Activated CD4-positive, alpha-beta T cell treated with anti-CD3 and anti-CD28 coated beads, Interleukin-2, amount 50 U/mL, for 48 hours (primary cell): Measurements from ENCODE around the gene CBLN3.

ENCODE experiments used
- DNase-seq, 2 experiments: peaks; one replicate each; pipeline ENCODE4 v3.0.0-alpha.2; 2020

The CBLN3 gene

GRCh38 chr14:24438223-24439097 lies 9.0 kb upstream of the CBLN3 start:
- no peak for DNase-seq

GRCh38 chr14:24437736-24438067 lies 8.2 kb upstream of the CBLN3 start:
- DNase-seq = no peak

GRCh38 chr14:24437020-24437735 lies 7.7 kb upstream of the CBLN3 start:
- DNase-seq = no peak

DNA sequence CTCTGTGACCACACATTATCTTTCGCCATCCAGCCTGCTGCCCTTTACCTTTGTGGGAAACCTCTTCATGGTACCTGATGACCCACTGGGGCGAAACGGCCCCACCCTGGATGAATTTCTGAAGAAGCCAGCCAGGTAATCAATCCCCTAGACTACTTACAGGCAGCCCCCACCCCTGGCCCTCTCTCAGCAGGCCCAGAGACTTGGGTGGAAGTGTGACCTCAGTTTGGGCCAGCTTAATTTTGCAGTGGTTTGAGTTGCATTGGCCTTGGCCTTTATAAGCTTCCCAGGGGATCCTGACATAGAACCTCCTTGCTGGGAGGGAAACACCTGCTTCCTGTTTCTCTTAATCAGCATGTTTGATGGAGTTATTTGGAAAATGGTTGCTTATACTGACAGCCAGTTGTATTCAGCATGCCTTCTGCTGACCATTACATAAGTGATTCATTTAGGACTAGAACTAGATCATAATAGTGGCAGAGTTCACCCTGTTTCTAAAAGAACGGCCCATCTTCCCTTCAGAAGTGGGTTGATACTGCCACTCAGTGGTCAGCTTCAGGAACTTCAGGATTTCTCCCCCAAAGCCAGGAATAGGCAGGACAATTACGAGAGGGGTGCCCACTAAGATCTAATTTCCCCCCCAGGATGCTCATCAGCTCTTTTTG lies 7.0 kb upstream of the CBLN3 start:
- no peak for DNase-seq

DNA sequence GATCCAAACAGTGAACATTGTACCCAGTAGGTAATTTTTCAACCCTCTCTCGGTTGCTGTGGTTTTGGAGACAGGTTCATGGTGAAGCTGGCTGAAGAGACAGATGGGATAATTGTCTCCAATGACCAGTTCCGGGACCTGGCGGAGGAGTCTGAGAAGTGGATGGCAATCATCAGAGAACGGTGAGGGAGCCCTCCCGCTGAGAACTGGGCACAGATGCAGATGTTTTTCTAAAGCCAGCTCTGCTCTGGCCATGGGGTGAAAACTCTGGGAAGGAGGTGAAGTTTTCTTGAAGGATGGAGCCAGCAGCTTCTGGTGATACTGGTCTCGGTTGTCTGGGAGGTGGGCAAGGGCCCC lies 6.5 kb upstream of the CBLN3 start:
- DNase-seq = no peak

GRCh38 chr14:24435192-24435810 lies 5.8 kb upstream of the CBLN3 start:
- no peak for DNase-seq

DNA sequence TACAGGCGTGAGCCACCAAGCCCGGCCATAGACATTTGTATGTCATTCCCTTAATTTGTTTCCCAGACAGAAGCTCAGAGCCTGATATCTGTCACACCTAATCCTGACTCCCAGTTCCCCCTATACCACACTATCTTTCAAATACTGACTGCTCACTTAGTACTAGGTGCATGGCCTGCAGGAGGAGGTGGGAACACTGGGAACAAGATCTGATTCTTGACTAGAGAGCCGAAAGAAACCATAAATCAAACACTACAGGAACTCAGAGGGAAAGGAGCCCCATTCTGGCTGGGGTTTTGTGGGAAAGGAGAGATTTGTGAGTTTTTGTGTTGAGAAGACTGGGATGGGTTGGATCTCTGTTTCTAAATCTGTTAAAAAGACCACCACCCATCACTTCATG lies 5.2 kb upstream of the CBLN3 start:
- no peak for DNase-seq

DNA sequence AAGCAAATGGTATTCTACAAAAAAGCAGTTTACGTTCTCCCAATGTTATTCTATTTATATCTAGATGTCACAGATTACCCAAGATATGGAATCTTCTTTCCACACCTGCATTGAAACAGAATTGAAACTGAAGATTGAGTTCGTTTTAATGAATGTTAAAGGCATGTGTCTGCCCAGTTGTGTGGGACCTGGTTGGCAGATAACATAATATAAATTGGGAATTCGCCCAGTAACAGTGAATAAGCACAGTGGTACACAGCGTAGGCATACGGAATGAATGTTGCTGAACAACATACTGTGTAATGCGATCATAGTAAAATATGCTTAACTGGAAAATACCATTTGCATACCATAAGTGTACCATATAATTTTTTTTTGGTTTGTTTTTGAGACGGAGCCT lies 4.6 kb upstream of the CBLN3 start:
- DNase-seq = no peak

DNA sequence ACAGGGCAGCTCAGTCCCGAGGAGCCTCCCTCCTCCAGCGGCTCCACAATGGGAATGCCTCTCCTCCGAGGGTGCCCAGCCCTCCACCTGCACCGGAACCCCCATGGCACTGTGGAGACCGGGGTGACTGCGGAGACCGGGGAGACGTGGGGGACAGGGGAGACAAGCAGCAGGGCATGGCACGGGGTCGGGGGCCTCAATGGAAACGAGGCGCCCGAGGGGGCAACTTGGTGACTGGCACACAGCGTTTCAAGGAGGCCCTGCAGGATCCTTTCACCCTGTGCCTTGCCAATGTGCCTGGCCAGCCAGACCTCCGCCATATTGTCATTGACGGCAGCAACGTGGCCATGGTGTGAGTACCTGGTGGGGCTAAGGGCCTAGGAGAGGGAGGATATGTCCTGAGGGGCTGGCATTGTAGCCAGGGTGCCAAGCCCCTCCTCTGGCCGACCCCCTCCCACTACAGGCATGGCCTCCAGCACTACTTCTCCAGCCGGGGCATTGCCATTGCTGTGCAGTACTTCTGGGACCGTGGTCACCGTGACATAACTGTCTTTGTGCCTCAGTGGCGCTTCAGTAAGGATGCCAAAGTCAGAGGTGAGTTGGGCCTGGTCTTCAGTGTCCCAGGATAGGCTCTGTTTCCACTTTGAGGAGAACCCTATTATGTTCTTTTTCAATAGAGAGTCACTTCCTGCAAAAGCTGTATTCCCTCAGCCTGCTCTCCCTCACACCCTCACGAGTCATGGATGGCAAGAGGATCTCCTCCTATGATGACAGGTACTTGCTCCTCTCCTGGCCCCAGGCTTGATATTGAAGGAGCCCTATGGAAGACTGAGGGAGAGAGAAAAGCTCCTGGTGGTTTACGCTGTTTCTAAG lies 3.0 kb upstream of the CBLN3 start:
- DNase-seq = no peak

DNA sequence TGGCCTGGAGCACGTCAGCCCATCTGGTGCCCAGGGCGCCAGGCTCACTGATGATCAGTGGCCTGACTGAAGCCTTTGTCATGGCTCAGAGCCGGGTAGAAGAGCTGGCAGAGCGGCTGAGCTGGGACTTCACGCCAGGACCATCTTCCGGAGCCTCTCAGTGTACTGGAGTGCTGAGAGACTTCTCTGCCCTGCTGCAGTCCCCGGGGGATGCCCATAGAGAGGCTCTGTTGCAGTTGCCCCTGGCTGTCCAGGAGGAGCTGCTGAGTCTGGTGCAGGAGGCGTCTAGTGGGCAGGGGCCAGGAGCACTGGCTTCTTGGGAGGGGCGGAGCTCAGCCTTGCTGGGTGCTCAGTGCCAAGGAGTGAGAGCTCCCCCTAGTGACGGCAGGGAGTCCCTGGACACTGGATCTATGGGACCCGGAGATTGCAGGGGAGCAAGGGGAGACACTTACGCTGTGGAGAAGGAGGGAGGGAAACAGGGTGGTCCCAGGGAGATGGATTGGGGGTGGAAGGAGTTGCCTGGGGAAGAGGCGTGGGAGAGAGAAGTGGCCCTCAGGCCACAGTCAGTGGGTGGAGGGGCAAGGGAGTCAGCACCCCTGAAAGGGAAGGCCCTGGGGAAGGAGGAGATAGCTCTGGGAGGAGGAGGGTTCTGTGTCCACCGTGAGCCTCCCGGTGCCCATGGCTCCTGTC lies 2.2 kb upstream of the CBLN3 start:
- peak; percentile 92 to 95 for DNase-seq

DNA sequence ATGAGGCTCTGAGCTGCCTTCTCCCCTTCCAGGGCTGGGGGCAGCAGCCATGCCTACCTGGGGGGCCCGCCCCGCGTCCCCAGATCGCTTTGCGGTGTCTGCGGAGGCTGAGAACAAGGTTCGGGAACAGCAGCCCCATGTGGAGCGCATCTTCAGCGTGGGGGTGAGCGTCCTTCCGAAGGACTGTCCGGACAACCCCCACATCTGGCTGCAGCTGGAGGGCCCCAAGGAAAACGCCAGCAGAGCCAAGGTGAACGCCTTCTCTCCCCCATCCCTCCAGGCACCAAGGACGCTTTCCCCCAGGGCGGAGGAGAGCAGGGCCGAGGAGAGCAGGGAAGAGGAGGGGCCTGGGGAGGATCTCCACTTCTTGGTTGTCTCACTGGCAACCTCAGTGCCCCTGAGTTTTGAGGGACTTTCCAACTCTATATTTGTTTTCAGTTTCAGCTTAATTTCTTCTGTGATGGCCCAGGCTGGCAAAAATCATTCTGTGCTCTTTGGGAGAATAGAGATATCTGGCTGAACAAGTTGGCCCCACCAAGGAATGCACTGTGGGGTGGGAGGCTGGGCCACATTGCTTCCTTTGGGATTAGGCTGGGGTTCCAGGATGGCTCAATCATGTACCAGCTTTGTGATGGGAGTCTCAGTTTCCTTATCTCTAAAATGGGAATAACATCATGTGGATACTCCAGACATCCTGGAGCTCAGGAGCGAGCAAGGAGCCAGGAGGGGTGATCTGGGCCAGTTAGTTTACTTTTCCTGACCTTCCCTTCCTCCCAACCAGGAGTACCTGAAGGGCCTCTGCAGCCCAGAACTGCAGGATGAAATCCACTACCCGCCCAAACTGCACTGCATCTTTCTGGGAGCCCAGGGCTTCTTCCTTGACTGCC lies 1.5 kb upstream of the CBLN3 start:
- peak; percentile 74 to 83 for DNase-seq

DNA sequence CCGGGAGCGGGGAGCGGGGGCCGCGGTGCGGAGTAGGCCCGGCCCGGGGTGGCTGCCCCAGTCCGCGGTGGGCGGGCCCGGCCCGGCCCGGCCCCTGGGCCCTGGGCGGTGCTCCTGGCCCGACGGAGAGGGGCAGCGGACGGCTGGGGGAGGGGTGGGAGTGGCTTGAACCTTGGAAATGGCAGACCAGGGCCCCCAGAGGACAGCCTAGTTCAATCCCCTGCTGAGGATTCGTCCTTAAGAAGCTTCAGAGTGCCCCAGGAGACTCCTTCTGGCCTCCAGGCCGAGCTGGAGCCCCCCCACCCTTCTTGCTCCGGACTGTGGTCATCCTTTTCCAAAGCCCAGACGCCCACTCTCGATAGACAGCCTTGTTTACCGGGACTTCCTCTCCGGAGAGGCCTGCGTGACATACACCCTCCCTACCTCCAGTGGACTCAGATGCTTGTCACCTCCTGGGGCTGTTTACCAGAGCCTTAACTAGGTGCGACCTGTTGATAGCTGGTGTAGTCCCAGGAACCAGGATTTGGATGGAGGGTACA lies 744 bp upstream of the CBLN3 start:
- peak; percentile 70 to 77 for DNase-seq

- DNase-seq = no peak
These were observed 657 bp downstream of the CBLN3 start for GRCh38 chr14:24428628-24429394.

- no peak for DNase-seq
These were observed 1.6 kb downstream of the CBLN3 start for GRCh38 chr14:24427537-24428508.

DNA sequence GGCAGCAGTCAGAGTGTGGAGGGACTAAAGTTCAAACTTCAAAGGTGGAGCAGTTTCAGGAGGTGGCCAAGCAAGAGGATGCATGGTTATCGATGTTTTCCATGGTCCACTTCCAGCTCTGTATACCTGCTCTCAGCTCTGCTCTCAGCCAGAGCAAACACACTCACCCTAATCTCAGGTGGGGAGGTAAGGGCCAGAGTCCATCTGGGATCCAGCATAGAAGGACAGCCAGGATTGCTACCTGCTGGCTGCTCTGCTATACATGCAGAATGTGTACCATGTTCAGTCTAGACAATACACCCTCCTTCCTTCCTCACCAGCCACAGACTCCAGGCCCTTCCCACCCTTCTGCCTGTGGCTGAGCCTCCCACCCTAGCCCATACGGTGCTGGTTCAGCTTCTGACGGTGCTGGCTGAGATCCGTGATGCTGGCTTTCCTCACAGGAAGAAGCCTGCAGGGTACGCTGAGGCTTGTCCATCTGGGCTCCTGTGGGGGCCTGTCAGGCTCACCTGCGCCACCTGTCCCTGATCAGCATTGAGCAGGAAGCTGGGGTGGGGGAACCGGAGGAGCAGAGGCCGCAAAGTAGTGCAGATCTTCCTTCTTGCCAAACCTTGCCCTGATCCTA lies 2.4 kb downstream of the CBLN3 start:
- no peak for DNase-seq

GRCh38 chr14:24426150-24426911 lies 3.1 kb downstream of the CBLN3 start:
- DNase-seq = no peak

- DNase-seq = no peak
These were observed 3.8 kb downstream of the CBLN3 start for GRCh38 chr14:24425704-24426103.
